SW480 (cell line): ENCODE data around the gene CHN2.
"Not testable (repeated sequence)": the region's sequence is repeated elsewhere in the genome, so short reads cannot be mapped to it uniquely, and the experiment has no call there.

Experiments used
- DNase-seq: peaks from one replicate; pipeline ENCODE4 v3.0.0-alpha.2; 2016; ENCODE audit warnings: low spot score

CHN2 gene

GRCh38 chr7:29256693-29257002, 62.1 kb downstream of the CHN2 start:
- DNase-seq = no peak

GRCh38 chr7:29258951-29259350, 64.4 kb downstream of the CHN2 start:
- no peak for DNase-seq

GRCh38 chr7:29262191-29262917, 67.8 kb downstream of the CHN2 start:
- no peak for DNase-seq

- DNase-seq = not testable (repeated sequence)
These were observed 69.1 kb downstream of the CHN2 start for GRCh38 chr7:29263601-29264207.

- no peak for DNase-seq
These were observed 70.8 kb downstream of the CHN2 start for GRCh38 chr7:29265208-29265923.

- no peak for DNase-seq
These were observed 75.4 kb downstream of the CHN2 start for GRCh38 chr7:29269935-29270334.

- DNase-seq = no peak
These were observed 76.2 kb downstream of the CHN2 start for GRCh38 chr7:29270594-29271318.

GRCh38 chr7:29271319-29271658, 76.7 kb downstream of the CHN2 start:
- no peak for DNase-seq

- no peak for DNase-seq
These were observed 77.5 kb downstream of the CHN2 start for GRCh38 chr7:29272057-29272456.

GRCh38 chr7:29274146-29275017, 79.8 kb downstream of the CHN2 start:
- peak; percentile 99 for DNase-seq

GRCh38 chr7:29275018-29275318, 80.4 kb downstream of the CHN2 start:
- no peak for DNase-seq

- DNase-seq = no peak
These were observed 80.9 kb downstream of the CHN2 start for GRCh38 chr7:29275493-29275892.

GRCh38 chr7:29276199-29276598, 81.6 kb downstream of the CHN2 start:
- no peak for DNase-seq

GRCh38 chr7:29276806-29277205, 82.2 kb downstream of the CHN2 start:
- no peak for DNase-seq

GRCh38 chr7:29277436-29278215, 83.1 kb downstream of the CHN2 start:
- no peak for DNase-seq

GRCh38 chr7:29278337-29279069, 83.9 kb downstream of the CHN2 start:
- no peak for DNase-seq

GRCh38 chr7:29281782-29282541, 87.4 kb downstream of the CHN2 start:
- DNase-seq = no peak

- DNase-seq = no peak
These were observed 88.3 kb downstream of the CHN2 start for GRCh38 chr7:29282819-29283414.

GRCh38 chr7:29284696-29285443, 90.3 kb downstream of the CHN2 start:
- no peak for DNase-seq
